ENCODE measurements around the gene RPS6KA5. TPM values are rescaled to one million over a fixed set of nuclear protein-coding genes. Genes with fewer than 3 reads are reported as not detected.
"Not testable (repeated sequence)": the region's sequence is repeated elsewhere in the genome, so short reads cannot be mapped to it uniquely, and the experiment has no call there.

RPS6KA5 gene
- total RNA-seq = 5.4 TPM

- peak; percentile 93 to 100 (median 100) for DNase-seq (ENCODE audit: low read depth in 2 of 3, low spot score in 2 of 3)
These were observed at the start of gene RPS6KA5 for GRCh38 chr14:91060351-91061055. Gene RPS6KA5 (minus strand): TSS chr14:91060641. CDS start chr14:91060434, 207 bp downstream.

GRCh38 chr14:91108941-91109611 lies 48.6 kb upstream of the RPS6KA5 start:
- peak; percentile 24 to 73 (median 41) for DNase-seq (ENCODE audit: low read depth in 2 of 3, low spot score in 2 of 3)

- DNase-seq (ENCODE audit: low read depth in 2 of 3, low spot score in 2 of 3) = no peak
These were observed 42.7 kb upstream of the RPS6KA5 start for GRCh38 chr14:91103116-91103515.

GRCh38 chr14:91100102-91100501 lies 39.7 kb upstream of the RPS6KA5 start:
- DNase-seq (ENCODE audit: low read depth in 2 of 3, low spot score in 2 of 3) = no peak

GRCh38 chr14:91098591-91098990 lies 38.1 kb upstream of the RPS6KA5 start:
- DNase-seq (ENCODE audit: low read depth in 2 of 3, low spot score in 2 of 3) = no peak

- not testable (repeated sequence) for DNase-seq (ENCODE audit: low read depth in 2 of 3, low spot score in 2 of 3)
These were observed 37.2 kb upstream of the RPS6KA5 start for GRCh38 chr14:91097657-91098056.

GRCh38 chr14:91095178-91095577 lies 34.7 kb upstream of the RPS6KA5 start:
- DNase-seq (ENCODE audit: low read depth in 2 of 3, low spot score in 2 of 3) = no peak

GRCh38 chr14:91094772-91095171 lies 34.3 kb upstream of the RPS6KA5 start:
- no peak for DNase-seq (ENCODE audit: low read depth in 2 of 3, low spot score in 2 of 3)

GRCh38 chr14:91093743-91094472 lies 33.5 kb upstream of the RPS6KA5 start:
- not testable (repeated sequence) for DNase-seq (ENCODE audit: low read depth in 2 of 3, low spot score in 2 of 3)

GRCh38 chr14:91092073-91092472 lies 31.6 kb upstream of the RPS6KA5 start:
- no peak for DNase-seq (ENCODE audit: low read depth in 2 of 3, low spot score in 2 of 3)

GRCh38 chr14:91090743-91091142 lies 30.3 kb upstream of the RPS6KA5 start:
- no peak for DNase-seq (ENCODE audit: low read depth in 2 of 3, low spot score in 2 of 3)

GRCh38 chr14:91089958-91090535 lies 29.6 kb upstream of the RPS6KA5 start:
- DNase-seq (ENCODE audit: low read depth in 2 of 3, low spot score in 2 of 3) = no peak

GRCh38 chr14:91088585-91089235 lies 28.3 kb upstream of the RPS6KA5 start:
- no peak for DNase-seq (ENCODE audit: low read depth in 2 of 3, low spot score in 2 of 3)

GRCh38 chr14:91087470-91087869 lies 27.0 kb upstream of the RPS6KA5 start:
- DNase-seq (ENCODE audit: low read depth in 2 of 3, low spot score in 2 of 3) = not testable (repeated sequence)

GRCh38 chr14:91084516-91084915 lies 24.1 kb upstream of the RPS6KA5 start:
- no peak for DNase-seq (ENCODE audit: low read depth in 2 of 3, low spot score in 2 of 3)

GRCh38 chr14:91082282-91082681 lies 21.8 kb upstream of the RPS6KA5 start:
- no peak for DNase-seq (ENCODE audit: low read depth in 2 of 3, low spot score in 2 of 3)

GRCh38 chr14:91080071-91080470 lies 19.6 kb upstream of the RPS6KA5 start:
- DNase-seq (ENCODE audit: low read depth in 2 of 3, low spot score in 2 of 3) = no peak

GRCh38 chr14:91078095-91078737 lies 17.8 kb upstream of the RPS6KA5 start:
- no peak for DNase-seq (ENCODE audit: low read depth in 2 of 3, low spot score in 2 of 3)

- DNase-seq (ENCODE audit: low read depth in 2 of 3, low spot score in 2 of 3) = no peak
These were observed 15.1 kb upstream of the RPS6KA5 start for GRCh38 chr14:91075553-91075952.

- DNase-seq (ENCODE audit: low read depth in 2 of 3, low spot score in 2 of 3) = no peak
These were observed 10.1 kb upstream of the RPS6KA5 start for GRCh38 chr14:91070572-91070971.
